PC-3 (cell line): ENCODE data around the gene ARNT2. TPM values are rescaled to one million over a fixed set of nuclear protein-coding genes. Genes with fewer than 3 reads are reported as not detected.

ENCODE experiments used
- ATAC-seq: fragments of 200-7000 bp; cut with Tn5 transposase; 2 replicates; pipeline ENCODE4 v1.9.1; 2020; ENCODE audit warnings: mild to moderate bottlenecking, moderate library complexity
- BruUV-seq: library from RNA; stranded (reverse); fragments of 400-500 nt; replicated peaks from 2 replicates; lab custom pipeline; 2021; lab: Mats Ljungman, UMichigan
- CTCF ChIA-PET: fragments of 300-600 bp; sonication (Branson Sonifier 250); formaldehyde crosslinking; loops from one replicate; lab custom pipeline; 2022; ENCODE audit warnings: antibody characterized with exemption; lab: Charles Lee
- POLR2A ChIA-PET: fragments of 300-600 bp; sonication (Branson Sonifier 250); formaldehyde crosslinking; loops from one replicate; lab custom pipeline; 2022; ENCODE audit warnings: antibody characterized with exemption; ENCODE audit not compliant: unreplicated experiment; lab: Charles Lee
- DNase-seq: peaks from one replicate; pipeline ENCODE4 v3.0.0-alpha.2; 2015
- H2AFZ ChIP-seq: fragments of 300-600 bp; sonication (generic); 2 replicates; pipeline ENCODE4 v1.6.0; 2016; ENCODE audit warnings: antibody characterized with exemption, low read length
- H3F3A ChIP-seq: fragments of 300-600 bp; sonication (generic); one replicate; pipeline ENCODE4 v1.6.0; 2017; ENCODE audit warnings: antibody characterized with exemption, low read length, control low read depth, mild to moderate bottlenecking; ENCODE audit not compliant: unreplicated experiment
- H3K27ac ChIP-seq: fragments of 300-600 bp; sonication (generic); 2 replicates; pipeline ENCODE4 v1.5.1; 2016; ENCODE audit warnings: mild to moderate bottlenecking, low read length
- H3K27me3 ChIP-seq: fragments of 300-600 bp; sonication (generic); 2 replicates; pipeline ENCODE4 v1.6.1; 2016; ENCODE audit warnings: low read length, mixed read lengths
- H3K36me3 ChIP-seq: fragments of 300-600 bp; sonication (generic); 2 replicates; pipeline ENCODE4 v1.6.1; 2016; ENCODE audit warnings: low read depth, mixed run types, low read length, mixed read lengths
- H3K4me1 ChIP-seq: fragments of 300-600 bp; sonication (generic); 2 replicates; pipeline ENCODE4 v1.5.1; 2016; ENCODE audit warnings: low read length; ENCODE audit not compliant: insufficient read depth
- H3K4me2 ChIP-seq: fragments of 300-600 bp; sonication (generic); 2 replicates; pipeline ENCODE4 v1.6.0; 2016; ENCODE audit warnings: low read length
- H3K4me3 ChIP-seq: fragments of 300-600 bp; sonication (generic); 2 replicates; pipeline ENCODE4 v1.5.1; 2016; ENCODE audit warnings: mild to moderate bottlenecking, low read length, mixed read lengths
- H3K79me2 ChIP-seq: fragments of 300-600 bp; sonication (generic); 2 replicates; pipeline ENCODE4 v1.6.1; 2017; ENCODE audit warnings: low read length, mixed read lengths
- H3K9ac ChIP-seq: fragments of 300-600 bp; sonication (generic); 2 replicates; pipeline ENCODE4 v1.6.0; 2016; ENCODE audit warnings: mild to moderate bottlenecking, low read length
- H3K9me2 ChIP-seq: fragments of 300-600 bp; sonication (generic); replicated peaks from 2 replicates; pipeline ENCODE4 v1.6.1; 2016; ENCODE audit warnings: mixed run types, low read length, mixed read lengths
- H3K9me3 ChIP-seq: fragments of 300-600 bp; sonication (generic); 2 replicates; pipeline ENCODE4 v1.6.1; 2016; ENCODE audit warnings: low read length, mixed read lengths
- H4K20me1 ChIP-seq: fragments of 300-600 bp; sonication (generic); 2 replicates; pipeline ENCODE4 v1.6.1; 2016; ENCODE audit warnings: low read length, mixed read lengths
- EZH2 ChIP-seq: fragments of 300-600 bp; sonication (generic); IDR thresholded peaks from one replicate; pipeline ENCODE4 v1.6.1; 2017; ENCODE audit warnings: antibody characterized with exemption, mild to moderate bottlenecking, low read length; ENCODE audit not compliant: unreplicated experiment
- EZH2phosphoT487 ChIP-seq: fragments of 300-600 bp; sonication (generic); IDR thresholded peaks from 2 replicates; pipeline ENCODE4 v1.6.1; 2018; ENCODE audit warnings: mild to moderate bottlenecking, antibody characterized with exemption, low read length, borderline replicate concordance
- intact Hi-C: fragments of 100-400 bp; cut with micrococcal nuclease; formaldehyde crosslinking; loops from 2 replicates; pipeline ENCODE4 v1.9.0; 2023
- total RNA-seq: library from RNA; depleted of rRNA; stranded (reverse); fragments of >200 nt; gene quantifications from 2 replicates; pipeline ENCODE4 v1.2.3, GENCODE V29; 2014
- TF ChIP-seq, protein P1 (sequence below): fragments of 300-600 bp; sonication (generic); conservative IDR thresholded peaks from 2 replicates; pipeline ENCODE4 v1.5.1; 2017; ENCODE audit warnings: antibody characterized with exemption, low read depth, mild to moderate bottlenecking, low read length

Gene ARNT2
- total RNA-seq, 1 experiment from 2014 or later, result 0.11 TPM

DNA sequence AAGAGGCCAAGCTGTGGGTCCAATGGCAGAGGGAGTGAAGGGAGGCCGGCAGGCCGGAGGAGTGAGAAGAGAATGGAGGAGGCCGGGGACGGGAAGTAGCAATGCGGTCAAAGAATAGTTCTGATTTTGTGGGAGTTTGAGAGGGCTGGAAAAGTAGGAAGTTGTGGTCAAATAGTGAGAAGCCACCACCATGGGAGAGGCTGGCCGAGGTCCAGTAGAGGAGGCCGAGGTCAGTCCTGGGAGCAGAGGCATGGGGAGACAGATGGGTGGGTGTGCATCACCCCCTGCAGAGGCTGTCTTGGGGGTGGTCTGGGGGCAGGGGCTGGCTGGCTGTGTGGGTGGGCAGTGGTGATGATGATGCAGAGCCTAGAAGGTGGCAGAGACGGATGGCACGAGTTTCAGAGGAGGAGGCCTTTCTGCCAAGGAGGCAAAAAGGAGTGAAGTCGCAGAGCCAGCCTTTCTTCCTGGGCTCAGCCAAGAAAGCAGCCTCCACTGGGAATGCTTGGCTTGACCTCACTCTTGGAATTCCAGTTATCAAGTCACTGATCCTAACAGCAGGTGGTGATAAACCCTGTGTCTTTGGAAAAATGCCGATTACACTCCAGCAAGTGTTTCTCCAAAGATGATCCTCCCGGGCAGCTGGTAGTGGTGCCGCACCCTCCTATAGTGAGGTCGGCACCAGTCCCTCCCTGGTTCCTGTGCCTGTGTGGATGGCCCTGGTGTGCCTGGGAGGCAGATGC lies 57.3 kb downstream of the ARNT2 start:
- POLR2A ChIA-PET, result no interaction called here
- Histone ChIP-seq H3K27ac (no peak overlapping the region), H3K9me2 (no peaks in the 10 kb centered on the region), H3K9me3 (no peaks in the 10 kb centered on the region), H3F3A (no peaks in the 10 kb centered on the region), H3K4me2 (no peak overlapping the region), H3K79me2 (no peaks in the 10 kb centered on the region), H4K20me1 (no peaks in the 10 kb centered on the region), H3K27me3 (no peaks in the 10 kb centered on the region; the same call in 1 of the 2 replicates), H3K4me1 (peaks cover 7% of the 10 kb centered on the region; the same call in 1 of the 2 replicates), H3K9ac (no peak overlapping the region), H2AFZ (no peak overlapping the region), H3K36me3 (no peaks in the 10 kb centered on the region), H3K4me3 (no peak overlapping the region)
- no peak for DNase-seq
- BruUV-seq, result no TSS peak
- TF ChIP-seq EZH2 (no peak), EZH2phosphoT487 (no peak)
- TF ChIP-seq, protein P1, sequence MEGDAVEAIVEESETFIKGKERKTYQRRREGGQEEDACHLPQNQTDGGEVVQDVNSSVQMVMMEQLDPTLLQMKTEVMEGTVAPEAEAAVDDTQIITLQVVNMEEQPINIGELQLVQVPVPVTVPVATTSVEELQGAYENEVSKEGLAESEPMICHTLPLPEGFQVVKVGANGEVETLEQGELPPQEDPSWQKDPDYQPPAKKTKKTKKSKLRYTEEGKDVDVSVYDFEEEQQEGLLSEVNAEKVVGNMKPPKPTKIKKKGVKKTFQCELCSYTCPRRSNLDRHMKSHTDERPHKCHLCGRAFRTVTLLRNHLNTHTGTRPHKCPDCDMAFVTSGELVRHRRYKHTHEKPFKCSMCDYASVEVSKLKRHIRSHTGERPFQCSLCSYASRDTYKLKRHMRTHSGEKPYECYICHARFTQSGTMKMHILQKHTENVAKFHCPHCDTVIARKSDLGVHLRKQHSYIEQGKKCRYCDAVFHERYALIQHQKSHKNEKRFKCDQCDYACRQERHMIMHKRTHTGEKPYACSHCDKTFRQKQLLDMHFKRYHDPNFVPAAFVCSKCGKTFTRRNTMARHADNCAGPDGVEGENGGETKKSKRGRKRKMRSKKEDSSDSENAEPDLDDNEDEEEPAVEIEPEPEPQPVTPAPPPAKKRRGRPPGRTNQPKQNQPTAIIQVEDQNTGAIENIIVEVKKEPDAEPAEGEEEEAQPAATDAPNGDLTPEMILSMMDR, result no peak
- intact Hi-C loops, result no loop called here
- no peak for ATAC-seq
- CTCF ChIA-PET, result no interaction called here

DNA sequence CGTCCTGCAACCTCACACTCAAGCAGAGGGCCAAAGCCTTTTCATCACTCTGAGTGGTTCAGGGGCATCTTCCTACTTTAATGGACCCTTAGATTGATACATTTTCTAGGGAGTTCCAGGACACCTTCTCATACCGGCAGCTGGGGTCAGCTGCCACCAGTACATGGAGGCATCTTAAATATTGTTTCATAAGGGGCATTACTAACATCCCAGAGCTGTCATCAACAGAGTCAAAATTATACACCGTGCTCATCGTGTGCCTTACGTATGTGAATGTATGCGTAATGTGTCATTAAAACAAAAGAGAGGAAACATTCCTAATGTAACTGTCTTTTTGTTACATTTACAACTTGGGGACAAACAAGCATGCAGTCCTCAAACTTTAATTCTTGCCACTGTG lies 57.9 kb downstream of the ARNT2 start:
- no peak for ATAC-seq
- no peaks in the 10 kb centered on the region for H3K79me2 ChIP-seq

More for the DNA sequence above, 57.9 kb downstream of the ARNT2 start:
- Histone ChIP-seq H2AFZ (no peak overlapping the region), H3K36me3 (no peaks in the 10 kb centered on the region), H3K9me2 (no peaks in the 10 kb centered on the region), H3K9ac (no peak overlapping the region), H4K20me1 (no peaks in the 10 kb centered on the region), H3F3A (no peaks in the 10 kb centered on the region), H3K27ac (no peak overlapping the region), H3K4me2 (no peak overlapping the region), H3K27me3 (no peaks in the 10 kb centered on the region; the same call in 1 of the 2 replicates), H3K9me3 (no peaks in the 10 kb centered on the region), H3K4me1 (peaks cover 7% of the 10 kb centered on the region; the same call in 1 of the 2 replicates), H3K4me3 (no peak overlapping the region)
- TF ChIP-seq, protein P1, result no peak
- no peak for TF ChIP-seq EZH2
- no peak for TF ChIP-seq EZH2phosphoT487
- POLR2A ChIA-PET, result no interaction called here
- BruUV-seq, result no TSS peak
- intact Hi-C loops, result no loop called here
- no peak for DNase-seq
- CTCF ChIA-PET, result no interaction called here
